GM20000 (cell line): ENCODE results near the gene ZNF432.
A peak's percentile ranks its signal among the peaks of the same experiment; 100 is the strongest.
"Not testable (repeated sequence)": the region's sequence is repeated elsewhere in the genome, so short reads cannot be mapped to it uniquely, and the experiment has no call there.

Experiments used
- DNase-seq: peaks from one replicate; pipeline ENCODE4 v3.0.0; 2012; ENCODE audit warnings: low spot score
- CTCF ChIP-seq: IDR thresholded peaks from 2 replicates; pipeline ENCODE4 v1.5.1; 2012; ENCODE audit warnings: mild to moderate bottlenecking, control low read depth; ENCODE audit errors: extremely low read depth, missing control alignments

Gene ZNF432

GRCh38 chr19:52048555-52049501 is at the start of gene ZNF432:
TSS of gene ZNF432 (minus strand) at chr19:52048838. CDS start at chr19:52046868, 1,970 bp downstream.
- no peak for TF ChIP-seq CTCF
- DNase-seq: peak; percentile 84

- not testable (repeated sequence) for DNase-seq
These were observed 47.8 kb upstream of the ZNF432 start for GRCh38 chr19:52096416-52096815.

GRCh38 chr19:52095172-52096014 is 46.8 kb upstream of the ZNF432 start, which contains the start of gene ZNF841:
TSS of gene ZNF841 (minus strand) at chr19:52095765. CDS start at chr19:52084801, 10,964 bp downstream.
- DNase-seq: peak; percentile 83
- TF ChIP-seq CTCF: no peak

GRCh38 chr19:52094526-52095130 is 46.0 kb upstream of the ZNF432 start:
- no peak for DNase-seq
- TF ChIP-seq CTCF: no peak

- TF ChIP-seq CTCF: no peak
- DNase-seq: no peak
These were observed 37.8 kb upstream of the ZNF432 start for GRCh38 chr19:52086481-52086880.

GRCh38 chr19:52070496-52070895 is 21.9 kb upstream of the ZNF432 start:
- DNase-seq: no peak
- no peak for TF ChIP-seq CTCF

- no peak for DNase-seq
- no peak for TF ChIP-seq CTCF
These were observed 21.0 kb upstream of the ZNF432 start for GRCh38 chr19:52069653-52070052.
